Trophoblast cell (in vitro differentiated cells and primary cell): ENCODE results near the gene CXCL3. TPM values are rescaled to one million over a fixed set of nuclear protein-coding genes. Genes with fewer than 3 reads are reported as not detected.
A peak's percentile ranks its signal among the peaks of the same experiment; 100 is the strongest.

Experiments
- DNase-seq, 2 donors: peaks; one replicate each; pipeline ENCODE4 v3.0.0-alpha.2; 2016
- H2AFZ ChIP-seq: 2 replicates; pipeline ENCODE4 v1.6.1; 2013; ENCODE audit warnings: low read length, moderate library complexity, mild to moderate bottlenecking; ENCODE audit not compliant: insufficient read depth, poor library complexity
- H2AK5ac ChIP-seq: 2 replicates; pipeline ENCODE4 v1.6.1; 2013; ENCODE audit warnings: mild to moderate bottlenecking, low read length
- H2BK120ac ChIP-seq: 2 replicates; pipeline ENCODE4 v1.6.1; 2013; ENCODE audit warnings: low read length, mild to moderate bottlenecking, moderate library complexity; ENCODE audit not compliant: insufficient read depth, poor library complexity
- H2BK12ac ChIP-seq: 2 replicates; pipeline ENCODE4 v1.6.1; 2013; ENCODE audit warnings: mild to moderate bottlenecking, low read length, moderate library complexity
- H2BK5ac ChIP-seq: 2 replicates; pipeline ENCODE4 v1.6.1; 2013; ENCODE audit warnings: low read length, low read depth, moderate library complexity, mild to moderate bottlenecking; ENCODE audit not compliant: poor library complexity
- H3K14ac ChIP-seq: 2 replicates; pipeline ENCODE4 v1.6.1; 2013; ENCODE audit warnings: mild to moderate bottlenecking, low read length
- H3K18ac ChIP-seq: 2 replicates; pipeline ENCODE4 v1.6.1; 2013; ENCODE audit warnings: mild to moderate bottlenecking, low read length
- H3K23ac ChIP-seq: 2 replicates; pipeline ENCODE4 v1.6.1; 2013; ENCODE audit warnings: low read length
- H3K27ac ChIP-seq: 2 replicates; pipeline ENCODE4 v1.5.1; 2013; ENCODE audit warnings: low read depth, mild to moderate bottlenecking, inconsistent platforms, low read length, moderate library complexity
- H3K27me3 ChIP-seq: 2 replicates; pipeline ENCODE4 v1.6.1; 2013; ENCODE audit warnings: inconsistent platforms, mild to moderate bottlenecking, low read length, moderate library complexity; ENCODE audit not compliant: insufficient read depth
- H3K36me3 ChIP-seq, 2 experiments: 1 replicate in 1 of 2; 2 replicates in 1 of 2; pipeline ENCODE4 v1.6.1; 2013; ENCODE audit warnings: low read length in 2 of 2, mild to moderate bottlenecking in 2 of 2, moderate library complexity in 1 of 2; ENCODE audit not compliant: insufficient read depth in 2 of 2, control insufficient read depth in 1 of 2
- H3K4ac ChIP-seq: 2 replicates; pipeline ENCODE4 v1.6.1; 2013; ENCODE audit warnings: low read depth, mild to moderate bottlenecking, low read length, moderate library complexity
- H3K4me1 ChIP-seq, 2 experiments: 1 replicate in 1 of 2; 2 replicates in 1 of 2; pipeline ENCODE4 v1.6.1; 2013; ENCODE audit warnings: low read length in 2 of 2, mild to moderate bottlenecking in 2 of 2, moderate library complexity in 1 of 2; ENCODE audit not compliant: insufficient read depth in 2 of 2, control insufficient read depth in 1 of 2
- H3K4me2 ChIP-seq: 2 replicates; pipeline ENCODE4 v1.6.1; 2013; ENCODE audit warnings: inconsistent platforms, mild to moderate bottlenecking, low read length, moderate library complexity
- H3K4me3 ChIP-seq: 2 replicates; pipeline ENCODE4 v1.5.1; 2013; ENCODE audit warnings: mild to moderate bottlenecking, low read depth, low read length, inconsistent platforms
- H3K79me1 ChIP-seq: one replicate; pipeline ENCODE4 v1.6.1; 2013; ENCODE audit warnings: low read length
- H3K79me2 ChIP-seq: 2 replicates; pipeline ENCODE4 v1.6.1; 2013; ENCODE audit warnings: low read length, mild to moderate bottlenecking; ENCODE audit not compliant: control insufficient read depth, insufficient read depth, poor library complexity
- H3K9ac ChIP-seq: 2 replicates; pipeline ENCODE4 v1.6.1; 2013; ENCODE audit warnings: mild to moderate bottlenecking, low read length
- H3K9me3 ChIP-seq: 2 replicates; pipeline ENCODE4 v1.6.1; 2013; ENCODE audit warnings: low read depth, mild to moderate bottlenecking, control low read depth, inconsistent platforms, low read length; ENCODE audit not compliant: insufficient read depth
- H4K12ac ChIP-seq: 2 replicates; pipeline ENCODE4 v1.6.1; 2013; ENCODE audit warnings: low read depth, mild to moderate bottlenecking, low read length, moderate library complexity
- H4K8ac ChIP-seq: 2 replicates; pipeline ENCODE4 v1.6.1; 2013; ENCODE audit warnings: low read depth, mild to moderate bottlenecking, low read length, moderate library complexity
- H4K91ac ChIP-seq: one replicate; pipeline ENCODE4 v1.6.1; 2013; ENCODE audit warnings: low read depth, mild to moderate bottlenecking, low read length, moderate library complexity
- WGBS: extraction: QIAGEN DNeasy Blood & Tissue Kit; methylation state at CpG from one replicate; pipeline ENCODE4 v1.1.7; 2013; ENCODE audit warnings: missing lambda C conversion rate; ENCODE audit not compliant: insufficient read length, insufficient coverage; ENCODE audit errors: extremely low coverage; 5-methylcytosine and 5-hydroxymethylcytosine counted together
- polyA plus RNA-seq: library from polyadenylated mRNA; stranded (reverse); fragments of 200-250 nt; gene quantifications from 2 replicates; pipeline ENCODE4 v1.2.3, GENCODE V29; 2013

The CXCL3 gene
- polyA plus RNA-seq: 0.21 and 0.30 TPM in 2 replicates

GRCh38 chr4:74038425-74039314 is at the start of gene CXCL3:
CXCL3 (minus strand) TSS chr4:74038689; CDS start chr4:74038611, 78 bp downstream.
- WGBS: no CpG with 5 or more reads among the region's 64 CpGs
- H3K4me1 ChIP-seq: peaks cover 0 to 3% of the 10 kb centered on the region in 2 experiments

GRCh38 chr4:74087481-74087880 is 49.0 kb upstream of the CXCL3 start:
- Histone ChIP-seq H4K12ac (no peak overlapping the region), H4K91ac (no peak overlapping the region), H2BK5ac (no peak overlapping the region), H3K4me1 (no peaks in the 10 kb centered on the region), H4K8ac (no peak overlapping the region), H3K4ac (no peak overlapping the region), H3K23ac (no peak overlapping the region), H3K9me3 (no peaks in the 10 kb centered on the region), H3K79me2 (no peaks in the 10 kb centered on the region), H3K4me3 (no peak overlapping the region), H3K14ac (no peak overlapping the region), H3K18ac (no peak overlapping the region), H2AK5ac (no peak overlapping the region), H3K4me2 (no peak overlapping the region), H2BK12ac (no peak overlapping the region), H3K27me3 (no peaks in the 10 kb centered on the region), H3K79me1 (no peaks in the 10 kb centered on the region), H2AFZ (no peak overlapping the region), H3K27ac (no peak overlapping the region), H3K36me3 (no peaks in the 10 kb centered on the region), H2BK120ac (no peak overlapping the region), H3K9ac (no peak overlapping the region)
- DNase-seq: no peak

More at GRCh38 chr4:74038425-74039314, at the start of gene CXCL3:
- DNase-seq: peak; percentile 27 to 64
- Histone ChIP-seq H3K14ac (peak within 1 kb of the TSS; percentile 69), H3K18ac (peak within 1 kb of the TSS; percentile 64), H3K36me3 (no peaks in the 10 kb centered on the region), H4K8ac (peak within 1 kb of the TSS; percentile 85), H3K4ac (peak within 1 kb of the TSS; percentile 44), H3K9ac (peak within 1 kb of the TSS; percentile 83), H3K9me3 (no peaks in the 10 kb centered on the region), H3K79me1 (peaks cover 2% of the 10 kb centered on the region), H3K4me2 (peak within 1 kb of the TSS; percentile 98), H4K12ac (peak within 1 kb of the TSS; percentile 82), H3K23ac (no peak within 1 kb of the TSS), H4K91ac (peak within 1 kb of the TSS; percentile 81), H2BK12ac (peak within 1 kb of the TSS; percentile 62), H3K27ac (no peak within 1 kb of the TSS), H2BK120ac (peak within 1 kb of the TSS; percentile 77), H2AK5ac (no peak within 1 kb of the TSS), H3K79me2 (no peaks in the 10 kb centered on the region), H3K27me3 (no peaks in the 10 kb centered on the region), H2AFZ (peak within 1 kb of the TSS; percentile 92), H2BK5ac (peak within 1 kb of the TSS; percentile 82), H3K4me3 (peak within 1 kb of the TSS; percentile 92)

DNA sequence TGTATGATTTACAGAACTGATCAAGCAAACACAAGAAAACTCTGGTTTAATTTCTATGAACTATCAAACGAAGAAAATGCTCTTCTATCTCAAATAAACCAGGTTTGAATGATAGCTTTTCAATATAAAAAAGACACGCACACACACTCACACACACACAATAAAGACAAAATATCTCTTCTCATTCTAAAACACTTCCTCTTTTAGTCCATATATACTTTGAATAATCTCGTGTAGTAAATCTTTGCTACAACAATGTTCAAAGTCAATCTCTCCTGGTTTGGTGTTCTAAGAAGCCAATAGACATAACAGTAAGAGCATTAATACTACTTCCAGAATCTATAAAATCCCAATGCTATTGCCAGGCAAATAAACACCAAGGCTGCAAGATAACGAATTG is 47.2 kb upstream of the CXCL3 start:
- Histone ChIP-seq H2BK5ac (no peak overlapping the region), H3K36me3 (no peaks in the 10 kb centered on the region), H3K4me1 (no peaks in the 10 kb centered on the region), H3K23ac (no peak overlapping the region), H3K9ac (no peak overlapping the region), H4K8ac (no peak overlapping the region), H3K18ac (no peak overlapping the region), H2AK5ac (no peak overlapping the region), H3K4me3 (no peak overlapping the region), H3K14ac (no peak overlapping the region), H4K91ac (no peak overlapping the region), H3K4ac (no peak overlapping the region), H3K4me2 (no peak overlapping the region), H4K12ac (no peak overlapping the region), H3K27ac (no peak overlapping the region), H3K79me1 (no peaks in the 10 kb centered on the region), H2AFZ (no peak overlapping the region), H3K9me3 (no peaks in the 10 kb centered on the region), H3K27me3 (no peaks in the 10 kb centered on the region), H2BK120ac (no peak overlapping the region), H2BK12ac (no peak overlapping the region), H3K79me2 (no peaks in the 10 kb centered on the region)
- DNase-seq: no peak
- WGBS: no CpG with 5 or more reads among the region's 4 CpGs

- Histone ChIP-seq H3K27ac (no peak overlapping the region), H3K14ac (no peak overlapping the region), H2BK120ac (no peak overlapping the region), H3K18ac (no peak overlapping the region), H4K8ac (no peak overlapping the region), H3K9ac (no peak overlapping the region), H3K36me3 (no peaks in the 10 kb centered on the region), H2AK5ac (no peak overlapping the region), H4K12ac (no peak overlapping the region), H3K4ac (no peak overlapping the region), H3K79me2 (no peaks in the 10 kb centered on the region), H3K9me3 (no peaks in the 10 kb centered on the region), H2BK5ac (no peak overlapping the region), H2BK12ac (no peak overlapping the region), H3K79me1 (no peaks in the 10 kb centered on the region), H3K23ac (no peak overlapping the region), H3K27me3 (no peaks in the 10 kb centered on the region), H3K4me2 (no peak overlapping the region), H2AFZ (no peak overlapping the region), H4K91ac (no peak overlapping the region), H3K4me3 (no peak overlapping the region), H3K4me1 (no peaks in the 10 kb centered on the region)
- no CpG with 5 or more reads among the region's 4 CpGs for WGBS
- DNase-seq: no peak
Measured at GRCh38 chr4:74084984-74085383, 46.5 kb upstream of the CXCL3 start.
